ENCODE data around the gene COX4I2.

DNA sequence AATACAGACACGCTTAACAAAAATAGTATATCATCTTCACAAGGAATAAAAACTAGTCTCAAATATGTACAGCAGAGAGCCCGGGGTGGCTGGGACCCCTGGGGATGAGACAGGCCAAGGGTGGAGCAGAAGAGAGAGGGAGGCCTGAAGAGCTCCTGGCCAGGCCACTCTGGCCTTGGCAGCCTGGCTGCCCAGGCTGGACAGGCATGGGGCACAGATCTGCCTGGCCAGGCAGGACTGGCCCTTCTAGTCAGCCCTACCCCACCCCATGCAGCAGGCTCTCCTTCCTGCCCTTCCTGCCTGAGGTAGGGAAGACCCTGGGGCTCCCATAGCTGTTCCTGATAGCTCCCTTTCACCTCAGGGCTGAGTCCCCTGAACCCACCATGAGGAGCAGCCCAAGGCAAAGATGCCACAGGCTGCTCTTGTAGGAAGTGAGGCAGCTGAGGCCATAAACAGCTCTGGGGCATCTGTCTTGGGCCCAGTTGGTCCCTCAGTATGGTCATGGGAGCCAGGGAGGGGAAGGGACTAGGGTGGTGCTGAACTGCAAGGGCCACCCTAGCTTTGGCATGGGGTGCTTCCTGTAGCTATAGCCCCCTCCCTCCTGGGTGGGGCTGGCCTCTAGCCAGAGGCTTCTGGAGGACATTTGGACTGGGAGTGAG is 27.1 kb downstream of the COX4I2 start:
- no peak for TF ChIP-seq CTCF (IDR thresholded peaks at IDR 0.05; ENCODE audit: low read length)
- no peak for TF ChIP-seq EZH2phosphoT487 (IDR thresholded peaks at IDR 0.05; ENCODE audit: low read length)

Measured in MM.1S (cell line).